Activated T-cell treated with anti-CD3 and anti-CD28 coated beads, Interleukin-2, amount 50 U/mL, for 48 hours (primary cell): ENCODE results near the gene EIF3B.
A peak's percentile ranks its signal among the peaks of the same experiment; 100 is the strongest.
"Not testable (repeated sequence)": the region's sequence is repeated elsewhere in the genome, so short reads cannot be mapped to it uniquely, and the experiment has no call there.

Source experiments
- DNase-seq, 2 experiments: peaks; one replicate each; pipeline ENCODE4 v3.0.0-alpha.2; 2020

The EIF3B gene

GRCh38 chr7:2354186-2354938 lies at the start of gene EIF3B:
Gene EIF3B, plus strand, starts transcription at chr7:2354827. Its CDS starts 95 bp downstream, at chr7:2354922.
- peak; percentile 90 to 92 for DNase-seq

GRCh38 chr7:2305258-2305657 lies 49.4 kb upstream of the EIF3B start:
- not testable (repeated sequence) for DNase-seq

GRCh38 chr7:2306688-2307087 lies 47.9 kb upstream of the EIF3B start:
- DNase-seq: no peak

GRCh38 chr7:2307690-2308107 lies 46.9 kb upstream of the EIF3B start:
- no peak for DNase-seq

- no peak for DNase-seq
Observed at GRCh38 chr7:2309889-2310331, 44.7 kb upstream of the EIF3B start.

GRCh38 chr7:2312267-2312929 lies 42.2 kb upstream of the EIF3B start:
- peak in 1 of 2 experiments; percentile 22 for DNase-seq

GRCh38 chr7:2313450-2314208 lies 41.0 kb upstream of the EIF3B start:
- DNase-seq: no peak

GRCh38 chr7:2314209-2314955 lies 40.2 kb upstream of the EIF3B start, which contains the start of gene SNX8:
Gene SNX8, minus strand, starts transcription at chr7:2314441. Its CDS starts 20 bp downstream, at chr7:2314421.
- DNase-seq: peak; percentile 98

GRCh38 chr7:2314956-2315530 lies 39.6 kb upstream of the EIF3B start:
- not testable (repeated sequence) for DNase-seq

GRCh38 chr7:2315787-2316186 lies 38.8 kb upstream of the EIF3B start:
- DNase-seq: no peak

- no peak for DNase-seq
Observed at GRCh38 chr7:2316578-2316977, 38.0 kb upstream of the EIF3B start.

- no peak for DNase-seq
Observed at GRCh38 chr7:2317556-2318293, 36.9 kb upstream of the EIF3B start.

GRCh38 chr7:2321020-2321419 lies 33.6 kb upstream of the EIF3B start:
- no peak for DNase-seq

GRCh38 chr7:2325162-2325561 lies 29.5 kb upstream of the EIF3B start:
- DNase-seq: no peak

- DNase-seq: no peak
Observed at GRCh38 chr7:2326951-2327350, 27.7 kb upstream of the EIF3B start.

GRCh38 chr7:2330493-2330892 lies 24.1 kb upstream of the EIF3B start:
- no peak for DNase-seq

GRCh38 chr7:2331707-2332106 lies 22.9 kb upstream of the EIF3B start:
- DNase-seq: no peak

GRCh38 chr7:2332606-2333231 lies 21.9 kb upstream of the EIF3B start:
- not testable (repeated sequence) for DNase-seq

GRCh38 chr7:2336626-2337299 lies 17.9 kb upstream of the EIF3B start:
- no peak for DNase-seq

- DNase-seq: not testable (repeated sequence)
Observed at GRCh38 chr7:2347351-2348063, 7.1 kb upstream of the EIF3B start.
